Naive thymus-derived CD8-positive, alpha-beta T cell (primary cell): ENCODE data around the gene P2RX1. TPM values are rescaled to one million over a fixed set of nuclear protein-coding genes. Genes with fewer than 3 reads are reported as not detected.

Experiments used
- ATAC-seq, 2 donors: fragments of 150-1000 bp; cut with Tn5 transposase in 1 of 2; sonication (Bioruptor Pico), chemical (Tn5 transposase) in 1 of 2; 1 replicate in 1 of 2; 2 replicates in 1 of 2; pipeline ENCODE4 v1.10.0; 2021; ENCODE audit warnings: mild to moderate bottlenecking in 2 of 2, moderate library complexity in 2 of 2
- POLR2A ChIA-PET: fragments of 350-600 bp; sonication (Branson Sonifier 250); formaldehyde crosslinking; loops from one replicate; lab custom pipeline; 2021; ENCODE audit warnings: antibody characterized with exemption; lab: Charles Lee
- DNase-seq, 10 donors: peaks; one replicate each; pipeline versions ENCODE4 v3.0.0 to v3.0.0-alpha.2; 2020 to 2022
- H3K27ac Mint-ChIP-seq, 10 donors: one replicate each; pipeline ENCODE4 v1.8.0; 2020 to 2022; ENCODE audit warnings: mild to moderate bottlenecking in 10 of 10, mixed read lengths in 10 of 10, moderate library complexity in 4 of 10, inconsistent platforms in 1 of 10
- H3K27me3 Mint-ChIP-seq, 5 donors: one replicate each; pipeline ENCODE4 v1.8.0; 2021 to 2022; ENCODE audit warnings: mixed read lengths in 5 of 5
- H3K36me3 Mint-ChIP-seq, 3 donors: one replicate each; pipeline ENCODE4 v1.8.0; 2020 to 2022; ENCODE audit warnings: mixed read lengths in 3 of 3, mild to moderate bottlenecking in 2 of 3, inconsistent platforms in 1 of 3
- H3K4me1 Mint-ChIP-seq, 4 donors: one replicate each; pipeline ENCODE4 v1.8.0; 2021 to 2022; ENCODE audit warnings: mixed read lengths in 4 of 4
- H3K4me3 Mint-ChIP-seq, 10 donors: one replicate each; pipeline ENCODE4 v1.8.0; 2020 to 2022; ENCODE audit warnings: mild to moderate bottlenecking in 10 of 10, mixed read lengths in 10 of 10, moderate library complexity in 6 of 10, inconsistent platforms in 1 of 10
- H3K9me3 Mint-ChIP-seq, 9 donors: one replicate each; pipeline ENCODE4 v1.8.0; 2020 to 2022; ENCODE audit warnings: mixed read lengths in 9 of 9, mild to moderate bottlenecking in 3 of 9, inconsistent platforms in 1 of 9, moderate library complexity in 1 of 9
- polyA plus RNA-seq, 3 donors: library from polyadenylated mRNA; unstranded; fragments of 300-500 nt; fragmentation: Illumina TruSeq; gene quantifications; one replicate each; pipeline ENCODE4 v1.2.3, GENCODE V29; 2021
- total RNA-seq, 8 experiments: library from RNA in 2 of 8; stranded (reverse) in 2 of 8; gene quantifications; one replicate each; pipeline ENCODE4 v1.2.3 and lab custom pipeline; 2021 to 2026

Gene P2RX1
- total and polyA plus RNA-seq, 5 experiments from 2014 or later, result 1.1 to 1.6 TPM; not detected in 3

GRCh38 chr17:3929764-3930163, 13.5 kb upstream of the P2RX1 start:
- Mint-ChIP-seq H3K36me3 (peaks cover 0 to 75% (median 2%) of the 10 kb centered on the region in 3 donors), H3K4me3 (no peak overlapping the region), H3K9me3 (no peaks in the 10 kb centered on the region), H3K27me3 (no peaks in the 10 kb centered on the region), H3K4me1 (peaks cover 0 to 5% (median 1%) of the 10 kb centered on the region in 4 donors), H3K27ac (peak overlapping the region in 6 of 10 donors; percentile 17 to 67 (median 38))
- ATAC-seq, result no peak
- POLR2A ChIA-PET, result no interaction called here
- no peak for DNase-seq

- Mint-ChIP-seq H3K36me3 (peaks cover 0 to 74% (median 2%) of the 10 kb centered on the region in 3 donors), H3K4me1 (peaks cover 0 to 5% (median 1%) of the 10 kb centered on the region in 4 donors), H3K27me3 (no peaks in the 10 kb centered on the region), H3K4me3 (no peak overlapping the region), H3K27ac (peak overlapping the region in 2 of 10 donors; percentile 45 to 58), H3K9me3 (no peaks in the 10 kb centered on the region)
- DNase-seq (no peak), ATAC-seq (no peak)
- POLR2A ChIA-PET, result no interaction called here
Measured at GRCh38 chr17:3929181-3929580, 12.9 kb upstream of the P2RX1 start.

GRCh38 chr17:3928406-3928805, 12.1 kb upstream of the P2RX1 start:
- H3K27ac Mint-ChIP-seq, result peak overlapping the region in 3 of 10 donors; percentile 17 to 70 (median 25)
- POLR2A ChIA-PET, result interaction anchor here (1.0 kb wide), 1 partner anchor 12 kb away, joined by 3 read pairs; the partner anchor contains the start of gene P2RX1
- H3K9me3 Mint-ChIP-seq, result no peaks in the 10 kb centered on the region
- no peaks in the 10 kb centered on the region for H3K27me3 Mint-ChIP-seq
- ATAC-seq (no peak), DNase-seq (no peak)
- peaks cover 0 to 5% (median 1%) of the 10 kb centered on the region in 4 donors for H3K4me1 Mint-ChIP-seq
- no peak overlapping the region for H3K4me3 Mint-ChIP-seq
- peaks cover 0 to 71% (median 2%) of the 10 kb centered on the region in 3 donors for H3K36me3 Mint-ChIP-seq

GRCh38 chr17:3927628-3928340, 11.5 kb upstream of the P2RX1 start:
- Mint-ChIP-seq H3K27me3 (no peaks in the 10 kb centered on the region), H3K36me3 (peaks cover 0 to 67% (median 2%) of the 10 kb centered on the region in 3 donors), H3K4me3 (no peak overlapping the region), H3K4me1 (peaks cover 0 to 5% (median 5%) of the 10 kb centered on the region in 4 donors), H3K9me3 (no peaks in the 10 kb centered on the region), H3K27ac (peak overlapping the region in 4 of 10 donors; percentile 60 to 87 (median 72))
- DNase-seq (no peak), ATAC-seq (no peak)
- POLR2A ChIA-PET, result interaction anchor here (0.6 to 1.0 kb wide), 2 partner anchors 12 to 83 kb away, joined by 3 to 4 read pairs; partner anchors contain the start of gene P2RX1

- Mint-ChIP-seq H3K36me3 (peaks cover 0 to 60% (median 2%) of the 10 kb centered on the region in 3 donors), H3K27me3 (no peaks in the 10 kb centered on the region), H3K4me3 (no peak overlapping the region), H3K9me3 (no peaks in the 10 kb centered on the region), H3K27ac (peak overlapping the region in 7 of 10 donors; percentile 27 to 87 (median 52)), H3K4me1 (peaks cover 0 to 8% (median 7%) of the 10 kb centered on the region in 4 donors)
- ATAC-seq (no peak), DNase-seq (no peak)
- POLR2A ChIA-PET, result interaction anchor here (0.6 kb wide), 1 partner anchor 84 kb away, joined by 4 read pairs; no protein-coding TSS in a partner anchor
Measured at GRCh38 chr17:3926860-3927627, 10.8 kb upstream of the P2RX1 start.

GRCh38 chr17:3925684-3926485, 9.6 kb upstream of the P2RX1 start:
- no peak for DNase-seq
- Mint-ChIP-seq H3K4me1 (peaks cover 0 to 10% (median 8%) of the 10 kb centered on the region in 4 donors), H3K4me3 (no peak overlapping the region), H3K9me3 (no peaks in the 10 kb centered on the region), H3K36me3 (peaks cover 0 to 49% (median 2%) of the 10 kb centered on the region in 3 donors), H3K27ac (peak overlapping the region in 8 of 10 donors; percentile 37 to 87 (median 56)), H3K27me3 (no peaks in the 10 kb centered on the region)
- no peak for ATAC-seq
- POLR2A ChIA-PET, result no interaction called here

- H3K27me3 Mint-ChIP-seq, result no peaks in the 10 kb centered on the region
- DNase-seq (no peak), ATAC-seq (no peak)
- H3K36me3 Mint-ChIP-seq, result peaks cover 0 to 42% (median 2%) of the 10 kb centered on the region in 3 donors
- H3K27ac Mint-ChIP-seq, result peak overlapping the region in 2 of 10 donors; percentile 41 to 90
- H3K4me3 Mint-ChIP-seq, result no peak overlapping the region
- H3K4me1 Mint-ChIP-seq, result peaks cover 0 to 13% (median 7%) of the 10 kb centered on the region in 4 donors
- POLR2A ChIA-PET, result interaction anchor here (0.6 kb wide), 1 partner anchor 102 kb away, joined by 9 read pairs; no protein-coding TSS in a partner anchor
- no peaks in the 10 kb centered on the region for H3K9me3 Mint-ChIP-seq
Measured at GRCh38 chr17:3924512-3925350, 8.5 kb upstream of the P2RX1 start.

GRCh38 chr17:3923466-3924190, 7.4 kb upstream of the P2RX1 start:
- H3K4me1 Mint-ChIP-seq, result peaks cover under 1 to 13% (median 7%) of the 10 kb centered on the region in 4 donors
- ATAC-seq (no peak), DNase-seq (no peak)
- peak overlapping the region in 7 of 10 donors; percentile 15 to 90 (median 50) for H3K27ac Mint-ChIP-seq
- H3K9me3 Mint-ChIP-seq, result no peaks in the 10 kb centered on the region
- H3K36me3 Mint-ChIP-seq, result peaks cover 0 to 36% (median 2%) of the 10 kb centered on the region in 3 donors
- no peak overlapping the region for H3K4me3 Mint-ChIP-seq
- POLR2A ChIA-PET, result no interaction called here
- H3K27me3 Mint-ChIP-seq, result no peaks in the 10 kb centered on the region

GRCh38 chr17:3922765-3923164, 6.5 kb upstream of the P2RX1 start:
- Mint-ChIP-seq H3K27me3 (no peaks in the 10 kb centered on the region), H3K4me1 (peaks cover 5 to 16% (median 9%) of the 10 kb centered on the region in 4 donors), H3K36me3 (peaks cover 0 to 29% (median 2%) of the 10 kb centered on the region in 3 donors), H3K27ac (peak overlapping the region in 8 of 10 donors; percentile 19 to 90 (median 62)), H3K9me3 (no peaks in the 10 kb centered on the region), H3K4me3 (no peak overlapping the region)
- POLR2A ChIA-PET, result no interaction called here
- DNase-seq, result no peak
- ATAC-seq, result no peak

- Mint-ChIP-seq H3K36me3 (peaks cover 0 to 23% (median 2%) of the 10 kb centered on the region in 3 donors), H3K27me3 (no peaks in the 10 kb centered on the region), H3K9me3 (no peaks in the 10 kb centered on the region), H3K4me1 (peaks cover 9 to 26% (median 17%) of the 10 kb centered on the region in 4 donors), H3K4me3 (no peak overlapping the region), H3K27ac (peak overlapping the region in 6 of 10 donors; percentile 16 to 90 (median 39))
- ATAC-seq (no peak), DNase-seq (no peak)
- POLR2A ChIA-PET, result interaction anchor here (0.8 kb wide), 1 partner anchor 26 kb away, joined by 4 read pairs; no protein-coding TSS in a partner anchor
Measured at GRCh38 chr17:3921502-3922319, 5.4 kb upstream of the P2RX1 start.
